Fibroblast of villous mesenchyme (primary cell): ENCODE measurements around the gene GSTO2. TPM values are rescaled to one million over a fixed set of nuclear protein-coding genes. Genes with fewer than 3 reads are reported as not detected.

ENCODE experiments used
- DNase-seq: peaks from one replicate; pipeline ENCODE4 v3.0.0-alpha.2; 2010; ENCODE audit warnings: low read depth
- H3K4me3 ChIP-seq: 2 replicates; pipeline ENCODE4 v1.5.1; 2011; ENCODE audit warnings: low read depth, mild to moderate bottlenecking, low read length
- CTCF ChIP-seq: IDR thresholded peaks from 2 replicates; pipeline ENCODE4 v1.5.1; 2012; ENCODE audit warnings: low read depth, mild to moderate bottlenecking, low read length; ENCODE audit not compliant: insufficient read depth
- total RNA-seq: library from RNA; depleted of rRNA; stranded (reverse); fragments of >200 nt; gene quantifications from 2 replicates; pipeline ENCODE4 v1.2.3, GENCODE V29; 2012

GSTO2 gene
- total RNA-seq, 1 donor = 2.2 TPM

- no peak for TF ChIP-seq CTCF
- no peak overlapping the region for H3K4me3 ChIP-seq
- DNase-seq = no peak
Measured at GRCh38 chr10:104307576-104308438, 38.8 kb downstream of the GSTO2 start.

GRCh38 chr10:104308439-104308903 is 39.5 kb downstream of the GSTO2 start:
- H3K4me3 ChIP-seq = no peak overlapping the region
- no peak for TF ChIP-seq CTCF
- no peak for DNase-seq

GRCh38 chr10:104309980-104310978 is 41.3 kb downstream of the GSTO2 start:
- no peak overlapping the region for H3K4me3 ChIP-seq
- DNase-seq = peak; percentile 78
- no peak for TF ChIP-seq CTCF

- no peak for TF ChIP-seq CTCF
- H3K4me3 ChIP-seq = no peak overlapping the region
- DNase-seq = no peak
Measured at GRCh38 chr10:104311184-104311720, 42.3 kb downstream of the GSTO2 start.

GRCh38 chr10:104314591-104315485 is 45.9 kb downstream of the GSTO2 start:
- no peak overlapping the region for H3K4me3 ChIP-seq
- DNase-seq = no peak
- no peak for TF ChIP-seq CTCF
